HepG2 (cell line): ENCODE results near the gene VTI1B. TPM values are rescaled to one million over a fixed set of nuclear protein-coding genes. Genes with fewer than 3 reads are reported as not detected.

Source experiments
- BORCS8-MEF2B ChIP-seq: sonication (generic); formaldehyde crosslinking; IDR thresholded peaks from 2 replicates; pipeline ENCODE4 v1.8.0; 2022; ENCODE audit warnings: mild to moderate bottlenecking, missing genetic modification reagents
- BRCA1 ChIP-seq: sonication (generic); formaldehyde crosslinking; IDR thresholded peaks from 2 replicates; pipeline ENCODE4 v1.4.0; 2020; ENCODE audit warnings: missing genetic modification reagents
- HNRNPK ChIP-seq: fragments of 200-400 bp; formaldehyde crosslinking; IDR thresholded peaks from 2 replicates; pipeline ENCODE4 v1.6.1; 2018; ENCODE audit warnings: low read length, low read depth, moderate library complexity, mild to moderate bottlenecking; ENCODE audit not compliant: poor library complexity, severe bottlenecking
- HOXD1 ChIP-seq: sonication (generic); formaldehyde crosslinking; IDR thresholded peaks from 2 replicates; pipeline ENCODE4 v1.5.0; 2020; ENCODE audit warnings: missing genetic modification reagents
- MED1 ChIP-seq: sonication (generic); formaldehyde crosslinking; IDR thresholded peaks from 2 replicates; pipeline ENCODE4 v1.4.0; 2020; ENCODE audit warnings: missing genetic modification reagents
- MEIS2 ChIP-seq: sonication (generic); formaldehyde crosslinking; IDR thresholded peaks from 2 replicates; pipeline ENCODE4 v1.9.0; 2021; ENCODE audit warnings: mild to moderate bottlenecking, missing genetic modification reagents
- MIER2 ChIP-seq: IDR thresholded peaks from 2 replicates; pipeline ENCODE4 v1.6.1; 2016; ENCODE audit warnings: missing biosample characterization, missing genetic modification reagents
- MIXL1 ChIP-seq: IDR thresholded peaks from 2 replicates; pipeline ENCODE4 v1.6.1; 2016
- RARG ChIP-seq: sonication (generic); formaldehyde crosslinking; IDR thresholded peaks from 2 replicates; pipeline ENCODE4 v1.4.0; 2020; ENCODE audit warnings: low read depth, mild to moderate bottlenecking, missing genetic modification reagents
- YEATS4 ChIP-seq: sonication (generic); formaldehyde crosslinking; IDR thresholded peaks from 2 replicates; pipeline ENCODE4 v1.4.0; 2020; ENCODE audit warnings: missing genetic modification reagents, borderline replicate concordance
- ZNF121 ChIP-seq: sonication (generic); formaldehyde crosslinking; IDR thresholded peaks from 2 replicates; pipeline ENCODE4 v1.5.0; 2020; ENCODE audit warnings: mild to moderate bottlenecking, missing genetic modification reagents
- ZNF256 ChIP-seq: sonication (generic); formaldehyde crosslinking; conservative IDR thresholded peaks from 2 replicates; pipeline ENCODE4 v1.4.0; 2020; ENCODE audit warnings: missing genetic modification reagents
- ZNF431 ChIP-seq: sonication (generic); formaldehyde crosslinking; IDR thresholded peaks from 2 replicates; pipeline ENCODE4 v1.9.0; 2022; ENCODE audit warnings: missing genetic modification reagents, low read depth, mild to moderate bottlenecking, borderline replicate concordance
- ZNF543 ChIP-seq: sonication (generic); formaldehyde crosslinking; IDR thresholded peaks from 2 replicates; pipeline ENCODE4 v1.4.0; 2020; ENCODE audit warnings: mild to moderate bottlenecking, missing genetic modification reagents
- ZNF563 ChIP-seq: sonication (generic); formaldehyde crosslinking; IDR thresholded peaks from 2 replicates; pipeline ENCODE4 v1.8.0; 2022; ENCODE audit warnings: mild to moderate bottlenecking, moderate library complexity, missing genetic modification reagents
- ZNF768 ChIP-seq: sonication (generic); formaldehyde crosslinking; IDR thresholded peaks from 2 replicates; pipeline ENCODE4 v1.4.0; 2020; ENCODE audit warnings: missing genetic modification reagents
- polyA plus RNA-seq, 8 experiments: library from polyadenylated mRNA; depleted of rRNA in 3 of 8; stranded (reverse) in 7 of 8; unstranded in 1 of 8; fragments of >200 nt; fragmentation: Illumina TruSeq in 4 of 8; extraction: Trizol in 4 of 8; gene quantifications; 2 replicates each; pipeline versions ENCODE4 v1.2.1 to v1.2.3, GENCODE V29; 2011 to 2016; ENCODE audit warnings: low read depth in 4 of 8, missing spikeins in 1 of 8, mixed read lengths in 1 of 8; ENCODE audit not compliant: insufficient read depth in 1 of 8
- total RNA-seq, 5 experiments: library from RNA; depleted of rRNA; stranded (reverse); fragments of >200 nt; fragmentation: Illumina TruSeq; extraction: Trizol; gene quantifications; 2 replicates each; pipeline ENCODE4 v1.2.3, GENCODE V29; 2016; ENCODE audit warnings: low read depth in 1 of 5
- TF ChIP-seq, protein P1 (sequence below): sonication (generic); formaldehyde crosslinking; conservative IDR thresholded peaks from 2 replicates; pipeline ENCODE4 v1.8.0; 2022; ENCODE audit warnings: mild to moderate bottlenecking, moderate library complexity, missing genetic modification reagents
- TF ChIP-seq, protein P2 (sequence below): sonication (generic); formaldehyde crosslinking; IDR thresholded peaks from 2 replicates; pipeline ENCODE4 v1.8.1; 2023; ENCODE audit warnings: mild to moderate bottlenecking, missing genetic modification reagents
- TF ChIP-seq, protein P3 (sequence below): sonication (generic); formaldehyde crosslinking; IDR thresholded peaks from 2 replicates; pipeline ENCODE4 v1.4.0; 2020; ENCODE audit warnings: missing genetic modification reagents, mild to moderate bottlenecking, borderline replicate concordance
- TF ChIP-seq, protein P4 (sequence below): sonication (generic); formaldehyde crosslinking; conservative IDR thresholded peaks from 2 replicates; pipeline ENCODE4 v1.4.0; 2020; ENCODE audit warnings: missing genetic modification reagents

Gene VTI1B
- total and polyA plus RNA-seq, 2 of the 13 experiments (the other 11 are each of a cell fraction or from before 2014, with no cell fraction given), result 39.0 to 103 TPM

DNA sequence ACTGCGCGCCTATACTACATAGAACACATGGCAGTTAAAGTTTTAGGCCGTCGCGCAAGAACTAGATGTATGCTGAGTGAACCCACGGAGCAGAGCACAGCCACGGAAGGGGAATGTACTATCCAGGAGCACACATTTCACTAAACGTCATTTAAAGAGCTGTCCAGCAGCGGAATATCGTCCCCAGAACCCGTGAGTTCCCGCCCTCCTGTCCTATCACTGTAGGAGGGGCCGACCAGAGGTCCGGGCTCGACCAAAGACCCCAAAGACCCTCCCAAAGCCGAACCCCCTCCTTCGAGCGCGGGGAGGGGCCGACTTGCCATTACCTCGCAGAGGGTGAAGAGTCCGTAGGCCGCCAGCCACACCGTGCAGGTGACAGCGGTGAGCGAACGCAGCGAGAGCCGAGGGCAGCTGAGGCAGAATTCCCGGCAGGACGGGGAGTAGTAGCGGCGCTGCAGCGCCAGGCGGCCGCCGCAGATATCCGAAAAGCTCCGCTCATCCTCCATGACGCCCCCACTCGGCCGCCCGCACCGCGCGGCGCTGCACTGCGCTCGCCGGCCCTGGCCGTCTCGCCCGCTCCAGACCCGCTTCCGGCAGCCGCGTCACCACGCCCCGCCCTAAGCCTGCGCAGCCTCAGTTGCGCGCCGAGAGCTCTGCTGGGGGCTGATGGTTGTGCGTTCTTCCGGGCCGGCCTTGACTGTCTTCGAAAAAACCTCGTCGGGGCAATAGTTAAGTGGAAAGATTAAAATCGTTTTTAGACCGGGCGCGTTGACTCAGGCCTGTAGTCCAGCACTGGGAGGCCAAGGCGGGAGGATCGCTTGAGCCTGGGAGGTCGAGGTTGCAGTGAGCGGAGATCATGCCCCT lies 74.5 kb downstream of the VTI1B start, which contains the start of gene PIGH (continued):
- TF ChIP-seq, protein P1, sequence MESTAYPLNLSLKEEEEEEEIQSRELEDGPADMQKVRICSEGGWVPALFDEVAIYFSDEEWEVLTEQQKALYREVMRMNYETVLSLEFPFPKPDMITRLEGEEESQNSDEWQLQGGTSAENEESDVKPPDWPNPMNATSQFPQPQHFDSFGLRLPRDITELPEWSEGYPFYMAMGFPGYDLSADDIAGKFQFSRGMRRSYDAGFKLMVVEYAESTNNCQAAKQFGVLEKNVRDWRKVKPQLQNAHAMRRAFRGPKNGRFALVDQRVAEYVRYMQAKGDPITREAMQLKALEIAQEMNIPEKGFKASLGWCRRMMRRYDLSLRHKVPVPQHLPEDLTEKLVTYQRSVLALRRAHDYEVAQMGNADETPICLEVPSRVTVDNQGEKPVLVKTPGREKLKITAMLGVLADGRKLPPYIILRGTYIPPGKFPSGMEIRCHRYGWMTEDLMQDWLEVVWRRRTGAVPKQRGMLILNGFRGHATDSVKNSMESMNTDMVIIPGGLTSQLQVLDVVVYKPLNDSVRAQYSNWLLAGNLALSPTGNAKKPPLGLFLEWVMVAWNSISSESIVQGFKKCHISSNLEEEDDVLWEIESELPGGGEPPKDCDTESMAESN (CRISPR knock-in tag), result peak; percentile 83
- TF ChIP-seq MIER2 (no peak), HOXD1 (CRISPR knock-in tag) (peak; percentile 9; the same call in 1 of the 2 replicates), HNRNPK (peak; percentile 18), MIXL1 (CRISPR knock-in tag) (0 out of 2 replicates have a peak, but pooled peaks have one; percentile 41), ZNF768 (peak; percentile 79), ZNF256 (CRISPR knock-in tag) (no peak), ZNF543 (CRISPR knock-in tag) (0 out of 2 replicates have a peak, but pooled peaks have one; percentile 38), ZNF563 (CRISPR knock-in tag) (peak; percentile 46; the same call in 1 of the 2 replicates), ZNF431 (CRISPR knock-in tag) (peak; percentile 80; the same call in 1 of the 2 replicates), ZNF121 (CRISPR knock-in tag) (0 out of 2 replicates have a peak, but pooled peaks have one; percentile 62), MED1 (CRISPR knock-in tag) (peak; percentile 72; the same call in 1 of the 2 replicates), BRCA1 (CRISPR knock-in tag) (no peak), BORCS8-MEF2B (CRISPR knock-in tag) (no peak), MEIS2 (CRISPR knock-in tag) (peak; percentile 65), YEATS4 (CRISPR knock-in tag) (peak; percentile 86; the same call in 1 of the 2 replicates), RARG (CRISPR knock-in tag) (no peak)
- TF ChIP-seq, protein P2, sequence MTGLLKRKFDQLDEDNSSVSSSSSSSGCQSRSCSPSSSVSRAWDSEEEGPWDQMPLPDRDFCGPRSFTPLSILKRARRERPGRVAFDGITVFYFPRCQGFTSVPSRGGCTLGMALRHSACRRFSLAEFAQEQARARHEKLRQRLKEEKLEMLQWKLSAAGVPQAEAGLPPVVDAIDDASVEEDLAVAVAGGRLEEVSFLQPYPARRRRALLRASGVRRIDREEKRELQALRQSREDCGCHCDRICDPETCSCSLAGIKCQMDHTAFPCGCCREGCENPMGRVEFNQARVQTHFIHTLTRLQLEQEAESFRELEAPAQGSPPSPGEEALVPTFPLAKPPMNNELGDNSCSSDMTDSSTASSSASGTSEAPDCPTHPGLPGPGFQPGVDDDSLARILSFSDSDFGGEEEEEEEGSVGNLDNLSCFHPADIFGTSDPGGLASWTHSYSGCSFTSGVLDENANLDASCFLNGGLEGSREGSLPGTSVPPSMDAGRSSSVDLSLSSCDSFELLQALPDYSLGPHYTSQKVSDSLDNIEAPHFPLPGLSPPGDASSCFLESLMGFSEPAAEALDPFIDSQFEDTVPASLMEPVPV (CRISPR knock-in tag), result peak; percentile 58; the same call in 1 of the 2 replicates
- TF ChIP-seq, protein P3, sequence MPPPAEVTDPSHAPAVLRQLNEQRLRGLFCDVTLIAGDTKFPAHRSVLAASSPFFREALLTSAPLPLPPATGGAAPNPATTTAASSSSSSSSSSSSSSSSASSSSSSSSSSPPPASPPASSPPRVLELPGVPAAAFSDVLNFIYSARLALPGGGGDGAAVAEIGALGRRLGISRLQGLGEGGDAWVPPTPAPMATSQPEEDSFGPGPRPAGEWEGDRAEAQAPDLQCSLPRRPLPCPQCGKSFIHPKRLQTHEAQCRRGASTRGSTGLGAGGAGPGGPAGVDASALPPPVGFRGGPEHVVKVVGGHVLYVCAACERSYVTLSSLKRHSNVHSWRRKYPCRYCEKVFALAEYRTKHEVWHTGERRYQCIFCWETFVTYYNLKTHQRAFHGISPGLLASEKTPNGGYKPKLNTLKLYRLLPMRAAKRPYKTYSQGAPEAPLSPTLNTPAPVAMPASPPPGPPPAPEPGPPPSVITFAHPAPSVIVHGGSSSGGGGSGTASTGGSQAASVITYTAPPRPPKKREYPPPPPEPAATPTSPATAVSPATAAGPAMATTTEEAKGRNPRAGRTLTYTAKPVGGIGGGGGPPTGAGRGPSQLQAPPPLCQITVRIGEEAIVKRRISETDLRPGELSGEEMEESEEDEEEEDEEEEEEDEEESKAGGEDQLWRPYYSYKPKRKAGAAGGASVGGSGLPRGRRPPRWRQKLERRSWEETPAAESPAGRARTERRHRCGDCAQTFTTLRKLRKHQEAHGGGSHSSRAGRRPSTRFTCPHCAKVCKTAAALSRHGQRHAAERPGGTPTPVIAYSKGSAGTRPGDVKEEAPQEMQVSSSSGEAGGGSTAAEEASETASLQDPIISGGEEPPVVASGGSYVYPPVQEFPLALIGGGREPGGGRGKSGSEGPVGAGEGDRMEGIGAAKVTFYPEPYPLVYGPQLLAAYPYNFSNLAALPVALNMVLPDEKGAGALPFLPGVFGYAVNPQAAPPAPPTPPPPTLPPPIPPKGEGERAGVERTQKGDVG, result peak; percentile 50
- TF ChIP-seq, protein P4, sequence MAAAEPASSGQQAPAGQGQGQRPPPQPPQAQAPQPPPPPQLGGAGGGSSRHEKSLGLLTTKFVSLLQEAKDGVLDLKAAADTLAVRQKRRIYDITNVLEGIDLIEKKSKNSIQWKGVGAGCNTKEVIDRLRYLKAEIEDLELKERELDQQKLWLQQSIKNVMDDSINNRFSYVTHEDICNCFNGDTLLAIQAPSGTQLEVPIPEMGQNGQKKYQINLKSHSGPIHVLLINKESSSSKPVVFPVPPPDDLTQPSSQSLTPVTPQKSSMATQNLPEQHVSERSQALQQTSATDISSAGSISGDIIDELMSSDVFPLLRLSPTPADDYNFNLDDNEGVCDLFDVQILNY (CRISPR knock-in tag), result peak; percentile 52; the same call in 1 of the 2 replicates
